Skeletal muscle satellite cell (primary cell): ENCODE data around the gene CCDC148. TPM values are rescaled to one million over a fixed set of nuclear protein-coding genes. Genes with fewer than 3 reads are reported as not detected.

ENCODE experiments used
- H3K27me3 ChIP-seq: 2 replicates; pipeline ENCODE4 v1.7.0; 2013; ENCODE audit warnings: low read length; ENCODE audit not compliant: control insufficient read depth, insufficient read depth
- H3K36me3 ChIP-seq: 2 replicates; pipeline ENCODE4 v1.7.0; 2013; ENCODE audit warnings: mild to moderate bottlenecking, control low read depth, low read length; ENCODE audit not compliant: insufficient read depth
- H3K4me1 ChIP-seq: 2 replicates; pipeline ENCODE4 v1.7.0; 2013; ENCODE audit warnings: low read length; ENCODE audit not compliant: control insufficient read depth, insufficient read depth
- H3K4me2 ChIP-seq: 2 replicates; pipeline ENCODE4 v1.7.0; 2013; ENCODE audit warnings: mild to moderate bottlenecking, low read length
- H3K4me3 ChIP-seq: 2 replicates; pipeline ENCODE4 v1.7.0; 2013; ENCODE audit warnings: low read length
- H3K9ac ChIP-seq: 2 replicates; pipeline ENCODE4 v1.7.0; 2013; ENCODE audit warnings: mild to moderate bottlenecking, low read depth, low read length, moderate library complexity
- H3K9me3 ChIP-seq: replicated peaks from 2 replicates; pipeline ENCODE4 v1.7.0; 2013; ENCODE audit warnings: mild to moderate bottlenecking, control low read depth, low read length
- total RNA-seq: library from RNA; depleted of rRNA; stranded (reverse); fragments of >200 nt; gene quantifications from 2 replicates; pipeline ENCODE4 v1.2.3, GENCODE V29; 2012; rRNA removed

The CCDC148 gene
- 0.22 TPM in 1 of 2 replicates, not detected in the other for total RNA-seq

DNA sequence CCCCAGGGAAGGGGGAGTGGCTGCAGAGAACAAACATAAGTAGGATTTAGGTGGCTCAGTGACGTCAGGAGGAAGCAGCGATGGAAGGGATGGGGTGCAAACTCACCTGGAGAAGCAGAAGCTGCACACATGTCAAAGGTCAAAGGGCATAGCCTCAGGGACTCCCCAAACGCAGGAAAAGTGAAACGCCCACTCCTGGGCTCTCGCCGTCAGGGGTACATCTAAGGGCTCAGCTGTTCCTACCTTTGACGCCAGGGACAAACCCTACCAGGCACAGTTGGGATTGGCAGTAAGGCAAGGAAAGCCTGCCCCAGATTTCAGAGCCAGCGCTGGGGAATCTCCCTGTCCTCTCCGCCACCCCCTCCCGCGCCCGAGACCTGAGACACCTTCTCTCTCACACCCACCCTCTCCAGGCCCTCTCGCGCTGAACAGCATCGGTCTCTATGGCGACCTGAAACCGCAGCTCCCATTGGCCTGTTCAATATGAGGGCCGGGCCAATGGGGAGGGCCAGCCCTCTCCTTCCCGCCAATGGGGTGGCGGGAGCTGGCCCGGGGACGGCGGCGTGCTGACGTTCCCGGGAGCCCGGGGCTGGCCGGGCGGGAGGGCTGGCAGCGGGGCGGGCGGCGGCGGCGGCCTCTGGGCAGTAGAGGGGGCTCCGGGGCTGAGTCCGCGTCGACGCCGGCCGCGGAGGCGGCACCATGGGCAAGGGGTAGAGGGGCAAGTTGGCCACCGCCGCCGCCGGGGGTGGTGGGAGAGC, at the start of gene CCDC148, which contains the start of gene PKP4:
Gene CCDC148, minus strand, starts transcription at position 445 of the 758 bp plus-strand sequence. Its CDS starts 314 bp downstream, at position 131.
Gene PKP4, plus strand, starts transcription at position 644 of the 758 bp plus-strand sequence. CDS start 76,233 bp downstream, outside the sequence.
- peak within 1 kb of the TSS; percentile 89 for H3K9ac ChIP-seq
- no peaks in the 10 kb centered on the region for H3K36me3 ChIP-seq
- peaks cover 19% of the 10 kb centered on the region for H3K4me1 ChIP-seq
- peak within 1 kb of the TSS; percentile 98 for H3K4me2 ChIP-seq
- H3K9me3 ChIP-seq = no peaks in the 10 kb centered on the region
- H3K4me3 ChIP-seq = peak within 1 kb of the TSS; percentile 99
- no peaks in the 10 kb centered on the region for H3K27me3 ChIP-seq

DNA sequence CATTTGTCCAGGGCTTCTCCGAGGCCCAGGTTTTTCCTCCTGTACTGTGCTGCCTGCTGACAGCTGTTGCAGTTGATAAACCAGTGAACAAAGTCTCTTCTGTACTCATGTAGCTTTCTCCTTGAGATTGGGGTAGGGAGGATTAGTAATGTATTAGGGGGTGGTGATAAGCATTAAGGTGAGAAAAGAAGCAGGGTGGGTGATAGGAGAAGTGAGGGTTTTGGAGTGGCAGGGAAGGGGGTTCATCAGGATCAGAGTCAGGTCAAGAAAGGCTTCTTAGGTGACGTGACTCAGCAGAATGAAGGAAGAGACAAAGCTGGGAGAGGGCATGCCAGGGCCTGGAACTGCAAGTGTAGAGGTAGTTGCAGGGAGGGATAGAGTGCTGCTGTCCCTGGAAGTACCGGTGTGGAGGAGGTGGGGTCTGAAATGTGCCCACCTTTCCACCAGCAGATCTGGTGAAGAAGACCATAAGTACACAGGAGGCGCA, 48.9 kb upstream of the CCDC148 start:
- Histone ChIP-seq H3K4me1 (peaks cover 18% of the 10 kb centered on the region), H3K9me3 (no peaks in the 10 kb centered on the region), H3K36me3 (no peaks in the 10 kb centered on the region), H3K4me2 (no peak overlapping the region), H3K27me3 (no peaks in the 10 kb centered on the region), H3K4me3 (no peak overlapping the region), H3K9ac (no peak overlapping the region)

- no peaks in the 10 kb centered on the region for H3K36me3 ChIP-seq
- H3K4me2 ChIP-seq = no peak overlapping the region
- no peaks in the 10 kb centered on the region for H3K27me3 ChIP-seq
- no peaks in the 10 kb centered on the region for H3K9me3 ChIP-seq
- H3K4me3 ChIP-seq = no peak overlapping the region
- H3K9ac ChIP-seq = no peak overlapping the region
- peaks cover 12% of the 10 kb centered on the region for H3K4me1 ChIP-seq
These were observed 47.5 kb upstream of the CCDC148 start for GRCh38 chr2:158504088-158504487.

- Histone ChIP-seq H3K4me2 (no peak overlapping the region), H3K27me3 (no peaks in the 10 kb centered on the region), H3K4me1 (peaks cover 12% of the 10 kb centered on the region)
These were observed 46.4 kb upstream of the CCDC148 start for GRCh38 chr2:158502974-158503373.

GRCh38 chr2:158501301-158501700, 44.7 kb upstream of the CCDC148 start:
- peaks cover 13% of the 10 kb centered on the region for H3K4me1 ChIP-seq
- H3K4me2 ChIP-seq = no peak overlapping the region
- no peaks in the 10 kb centered on the region for H3K27me3 ChIP-seq
- no peaks in the 10 kb centered on the region for H3K36me3 ChIP-seq
- H3K4me3 ChIP-seq = no peak overlapping the region
- H3K9me3 ChIP-seq = no peaks in the 10 kb centered on the region
- no peak overlapping the region for H3K9ac ChIP-seq

More at GRCh38 chr2:158502974-158503373, 46.4 kb upstream of the CCDC148 start:
- Histone ChIP-seq H3K36me3 (no peaks in the 10 kb centered on the region), H3K4me3 (no peak overlapping the region), H3K9me3 (no peaks in the 10 kb centered on the region), H3K9ac (no peak overlapping the region)

DNA sequence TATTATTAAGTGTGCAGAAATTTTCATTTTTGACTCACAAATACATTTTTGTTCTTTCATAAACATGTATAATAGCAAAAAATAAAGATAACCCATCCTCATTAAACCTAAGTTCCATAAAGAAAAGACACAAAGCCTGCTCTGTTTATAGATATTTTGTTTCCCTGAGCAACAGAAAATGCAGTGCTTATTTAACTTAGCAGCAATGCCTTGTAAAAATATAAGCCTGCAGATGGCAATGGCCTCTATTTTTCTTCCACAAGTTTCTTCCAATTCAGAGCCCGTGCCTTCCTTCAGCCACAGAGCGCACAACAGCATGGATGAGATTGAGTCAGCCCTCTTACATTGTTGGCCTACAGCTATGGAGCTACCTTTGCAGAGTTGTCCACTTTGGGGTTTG, 43.8 kb upstream of the CCDC148 start:
- Histone ChIP-seq H3K4me2 (no peak overlapping the region), H3K9ac (no peak overlapping the region), H3K4me1 (peaks cover 13% of the 10 kb centered on the region), H3K9me3 (no peaks in the 10 kb centered on the region), H3K27me3 (no peaks in the 10 kb centered on the region), H3K4me3 (no peak overlapping the region), H3K36me3 (no peaks in the 10 kb centered on the region)

DNA sequence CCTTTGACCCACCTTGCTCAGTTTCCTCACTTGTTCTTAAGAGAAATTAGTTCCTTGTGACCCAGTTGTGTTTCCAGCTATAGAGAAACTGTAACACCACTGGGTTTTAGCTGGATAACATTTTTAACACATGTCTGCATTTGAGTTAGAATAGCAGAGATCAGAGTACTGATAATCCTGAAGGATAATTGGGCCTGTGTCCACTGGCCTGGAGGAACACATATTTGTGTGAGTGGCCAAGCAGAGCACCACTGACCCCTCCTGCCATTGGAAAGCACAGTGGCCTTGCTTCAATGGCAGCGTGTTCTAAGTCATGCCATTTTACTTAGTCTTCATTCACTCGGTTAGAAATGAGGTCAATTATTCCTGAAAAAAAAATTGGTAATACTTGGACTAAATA, 42.8 kb upstream of the CCDC148 start:
- no peak overlapping the region for H3K9ac ChIP-seq
- no peaks in the 10 kb centered on the region for H3K36me3 ChIP-seq
- peaks cover 13% of the 10 kb centered on the region for H3K4me1 ChIP-seq
- no peak overlapping the region for H3K4me3 ChIP-seq
- H3K27me3 ChIP-seq = no peaks in the 10 kb centered on the region
- H3K9me3 ChIP-seq = no peaks in the 10 kb centered on the region
- no peak overlapping the region for H3K4me2 ChIP-seq

DNA sequence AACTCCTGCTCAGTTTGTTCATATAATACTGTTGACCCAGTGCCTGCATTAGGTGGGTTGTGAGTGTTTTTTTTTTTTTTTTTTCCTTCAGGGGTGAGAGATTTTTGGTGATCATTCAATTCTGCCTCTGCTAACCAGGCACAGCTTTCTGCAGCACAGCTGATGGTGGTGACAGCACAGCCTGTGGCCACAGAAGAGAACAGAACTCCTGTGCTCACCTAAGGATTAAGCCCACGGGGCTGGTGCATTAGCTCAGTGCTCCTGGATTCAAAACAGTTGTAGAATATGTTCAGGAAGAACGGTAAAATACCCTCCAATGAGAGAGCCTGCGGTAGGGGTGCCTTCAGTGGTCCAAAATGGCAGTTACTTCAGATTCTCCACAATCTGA, 42.2 kb upstream of the CCDC148 start:
- Histone ChIP-seq H3K36me3 (no peaks in the 10 kb centered on the region), H3K9ac (no peak overlapping the region), H3K9me3 (no peaks in the 10 kb centered on the region), H3K4me3 (no peak overlapping the region), H3K27me3 (no peaks in the 10 kb centered on the region), H3K4me2 (no peak overlapping the region), H3K4me1 (peaks cover 13% of the 10 kb centered on the region)

DNA sequence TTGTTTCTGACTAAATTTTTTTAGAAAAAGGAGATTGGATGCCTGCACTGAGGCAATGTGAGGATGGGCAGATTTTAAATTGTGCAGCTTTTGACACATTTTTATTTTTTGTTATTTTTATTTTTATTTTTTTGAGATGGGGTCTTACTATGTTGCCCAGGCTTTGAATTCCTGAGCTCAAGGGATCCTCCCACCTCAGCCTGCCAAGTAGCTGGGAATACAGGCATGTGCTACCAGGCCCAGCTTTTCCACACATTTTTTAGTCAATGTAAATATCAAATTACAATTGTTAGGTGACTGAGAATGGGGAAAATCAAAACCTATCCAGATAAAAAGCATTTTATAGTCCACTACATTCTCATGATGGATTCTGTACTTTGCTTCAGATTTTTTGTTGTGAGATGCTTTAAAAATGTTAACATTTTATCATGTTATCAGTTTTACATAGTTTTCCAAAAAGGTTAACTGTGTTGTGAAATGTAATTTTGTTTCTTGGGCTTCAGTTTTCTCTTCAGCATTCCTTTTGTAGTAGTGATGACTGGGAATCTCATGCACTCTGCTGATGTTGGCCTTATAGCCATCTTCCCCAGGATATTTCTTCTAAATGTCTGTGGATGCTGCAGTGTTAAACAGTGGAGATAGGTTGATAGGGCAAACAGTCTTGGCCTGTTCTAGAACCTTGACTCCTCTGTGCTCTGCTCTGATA, 41.6 kb upstream of the CCDC148 start:
- Histone ChIP-seq H3K9ac (no peak overlapping the region), H3K4me2 (no peak overlapping the region), H3K27me3 (no peaks in the 10 kb centered on the region), H3K4me3 (no peak overlapping the region), H3K9me3 (no peaks in the 10 kb centered on the region), H3K4me1 (peaks cover 13% of the 10 kb centered on the region), H3K36me3 (no peaks in the 10 kb centered on the region)

- Histone ChIP-seq H3K4me3 (no peak overlapping the region), H3K4me2 (no peak overlapping the region), H3K27me3 (no peaks in the 10 kb centered on the region), H3K36me3 (no peaks in the 10 kb centered on the region), H3K9me3 (no peaks in the 10 kb centered on the region), H3K4me1 (peaks cover 8% of the 10 kb centered on the region), H3K9ac (no peak overlapping the region)
These were observed 40.9 kb upstream of the CCDC148 start for GRCh38 chr2:158497486-158497885.

DNA sequence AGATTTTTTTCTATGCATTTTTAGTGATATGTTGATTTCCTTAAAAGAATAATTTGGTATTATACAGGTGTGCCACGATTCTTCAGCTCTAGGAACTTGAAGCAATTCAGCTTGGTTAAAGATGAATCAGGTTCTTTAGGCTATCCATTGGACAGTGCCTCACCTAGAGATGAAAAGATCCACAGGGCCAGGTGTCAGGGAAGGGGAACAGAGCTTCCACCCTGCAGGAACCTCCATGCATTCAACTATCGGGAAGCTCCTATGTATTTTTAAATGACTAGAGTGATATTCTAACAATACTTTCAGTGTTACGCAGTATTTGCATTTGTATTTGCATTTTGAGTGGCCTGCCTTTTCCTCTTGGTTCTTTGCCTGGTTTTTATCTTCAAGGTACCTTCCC, 40.4 kb upstream of the CCDC148 start:
- H3K9ac ChIP-seq = no peak overlapping the region
- H3K4me2 ChIP-seq = no peak overlapping the region
- H3K27me3 ChIP-seq = no peaks in the 10 kb centered on the region
- peaks cover 6% of the 10 kb centered on the region for H3K4me1 ChIP-seq
- no peaks in the 10 kb centered on the region for H3K9me3 ChIP-seq
- H3K36me3 ChIP-seq = no peaks in the 10 kb centered on the region
- H3K4me3 ChIP-seq = no peak overlapping the region
